Mucosa of descending colon (tissue), 3 donors: ENCODE data around the gene PEX10. TPM values are rescaled to one million over a fixed set of nuclear protein-coding genes. Genes with fewer than 3 reads are reported as not detected.

Source experiments
- ATAC-seq: fragments of 200-7000 bp; cut with Tn5 transposase; one replicate; pipeline ENCODE4 v1.9.1; 2020; ENCODE audit warnings: mild to moderate bottlenecking, moderate library complexity
- DNase-seq, 3 donors: peaks; one replicate each; pipeline ENCODE4 v3.0.0-alpha.2; 2020
- H3K36me3 ChIP-seq: fragments of 200-600 bp; one replicate; pipeline ENCODE4 v1.8.0; 2021; ENCODE audit warnings: low read depth, mild to moderate bottlenecking
- H3K4me1 ChIP-seq: fragments of 200-600 bp; one replicate; pipeline ENCODE4 v1.8.0; 2021; ENCODE audit warnings: low read depth, mild to moderate bottlenecking
- H3K4me3 ChIP-seq: fragments of 200-600 bp; one replicate; pipeline ENCODE4 v1.8.0; 2021; ENCODE audit warnings: mild to moderate bottlenecking
- H3K9me3 ChIP-seq: fragments of 200-600 bp; one replicate; pipeline ENCODE4 v1.8.0; 2021; ENCODE audit warnings: mild to moderate bottlenecking
- intact Hi-C, 2 donors: fragments of 100-400 bp; cut with DNase I in 1 of 2; cut with micrococcal nuclease in 1 of 2; formaldehyde crosslinking; loops; one replicate each; pipeline versions ENCODE4 v1.11.0 to v1.11.1; 2022; cut with DNase I, micrococcal nuclease
- total RNA-seq, 3 donors: library from RNA; stranded (reverse); fragmentation: NEBNext Ultra II Directional in 2 of 3; extraction: Animal tissue kit (Norgen Biotek cat#: 25700) in 2 of 3; gene quantifications; one replicate each; pipeline versions ENCODE4 v1.2.1 to v1.2.4, GENCODE V29; 2021 to 2023
- TF ChIP-seq, protein P1 (sequence below): fragments of 200-600 bp; IDR thresholded peaks from one replicate; pipeline ENCODE4 v1.8.0; 2022; ENCODE audit warnings: antibody characterized with exemption, mild to moderate bottlenecking
- donor health status: DM: no; HTN: no; CAD: no; lungs with moderate emphysema.
- donor health status: DM: no; HTN: no; CAD: no.
- donor health status: DM: no; HTN: yes; CAD: no.

The PEX10 gene
- total RNA-seq, 3 donors from 2014 or later = 13.4 to 20.4 (median 18.4) TPM

GRCh38 chr1:2457444-2457843 lies 45.1 kb upstream of the PEX10 start:
- no peak for DNase-seq
- H3K4me1 ChIP-seq = no peaks in the 10 kb centered on the region
- TF ChIP-seq, protein P1, sequence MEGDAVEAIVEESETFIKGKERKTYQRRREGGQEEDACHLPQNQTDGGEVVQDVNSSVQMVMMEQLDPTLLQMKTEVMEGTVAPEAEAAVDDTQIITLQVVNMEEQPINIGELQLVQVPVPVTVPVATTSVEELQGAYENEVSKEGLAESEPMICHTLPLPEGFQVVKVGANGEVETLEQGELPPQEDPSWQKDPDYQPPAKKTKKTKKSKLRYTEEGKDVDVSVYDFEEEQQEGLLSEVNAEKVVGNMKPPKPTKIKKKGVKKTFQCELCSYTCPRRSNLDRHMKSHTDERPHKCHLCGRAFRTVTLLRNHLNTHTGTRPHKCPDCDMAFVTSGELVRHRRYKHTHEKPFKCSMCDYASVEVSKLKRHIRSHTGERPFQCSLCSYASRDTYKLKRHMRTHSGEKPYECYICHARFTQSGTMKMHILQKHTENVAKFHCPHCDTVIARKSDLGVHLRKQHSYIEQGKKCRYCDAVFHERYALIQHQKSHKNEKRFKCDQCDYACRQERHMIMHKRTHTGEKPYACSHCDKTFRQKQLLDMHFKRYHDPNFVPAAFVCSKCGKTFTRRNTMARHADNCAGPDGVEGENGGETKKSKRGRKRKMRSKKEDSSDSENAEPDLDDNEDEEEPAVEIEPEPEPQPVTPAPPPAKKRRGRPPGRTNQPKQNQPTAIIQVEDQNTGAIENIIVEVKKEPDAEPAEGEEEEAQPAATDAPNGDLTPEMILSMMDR = no peak
- ATAC-seq = no peak
- no peak overlapping the region for H3K4me3 ChIP-seq
- intact Hi-C loops = no loop called here
- H3K9me3 ChIP-seq = no peaks in the 10 kb centered on the region
- no peaks in the 10 kb centered on the region for H3K36me3 ChIP-seq

GRCh38 chr1:2455757-2456156 lies 43.4 kb upstream of the PEX10 start:
- TF ChIP-seq, protein P1 = no peak
- Histone ChIP-seq H3K36me3 (no peaks in the 10 kb centered on the region), H3K4me1 (no peaks in the 10 kb centered on the region), H3K9me3 (no peaks in the 10 kb centered on the region), H3K4me3 (no peak overlapping the region)
- intact Hi-C loops = no loop called here
- DNase-seq (no peak), ATAC-seq (no peak)

DNA sequence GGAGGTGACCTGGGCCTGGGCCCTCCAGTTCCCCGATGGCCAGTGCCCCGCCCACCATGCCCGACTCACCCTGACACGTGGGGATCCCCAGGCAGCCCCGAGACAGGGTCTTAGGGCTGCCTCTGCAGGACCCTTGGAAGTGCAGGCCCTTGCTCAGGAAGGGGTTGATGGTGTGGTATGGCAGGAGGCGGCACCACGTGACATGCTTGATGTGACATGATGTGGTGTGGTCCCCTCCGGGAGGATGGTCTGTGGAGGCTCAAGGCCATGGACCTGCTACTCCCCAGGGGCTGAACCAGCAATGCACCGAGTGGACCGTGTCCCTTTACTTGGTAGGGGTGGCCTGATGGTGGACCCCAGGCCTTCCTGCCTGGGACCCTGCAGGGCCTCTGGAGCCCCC lies 41.9 kb upstream of the PEX10 start:
- H3K4me3 ChIP-seq = no peak overlapping the region
- intact Hi-C loops = no loop called here
- H3K9me3 ChIP-seq = no peaks in the 10 kb centered on the region
- DNase-seq (no peak), ATAC-seq (no peak)
- TF ChIP-seq, protein P1 = no peak
- H3K4me1 ChIP-seq = no peaks in the 10 kb centered on the region
- H3K36me3 ChIP-seq = no peaks in the 10 kb centered on the region

DNA sequence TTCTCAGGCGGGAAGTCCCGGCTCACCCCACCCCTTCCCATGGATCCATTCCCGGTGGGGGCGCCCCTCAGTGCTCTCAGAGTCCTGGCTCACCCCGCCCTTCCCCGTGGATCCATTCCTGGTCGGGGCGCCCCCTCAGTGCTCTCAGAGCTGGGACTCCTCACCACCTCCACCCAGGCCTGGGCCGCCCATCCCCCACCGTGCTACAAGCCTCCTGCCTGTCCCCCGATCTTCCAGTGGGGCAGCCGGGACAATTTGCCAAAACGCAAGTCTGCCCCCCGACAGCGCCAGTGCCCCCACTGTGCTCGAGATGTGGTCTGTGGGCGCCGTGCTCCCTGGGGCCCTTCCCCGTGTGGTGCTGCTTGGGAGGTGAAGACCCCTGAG lies 40.6 kb upstream of the PEX10 start:
- H3K9me3 ChIP-seq = no peaks in the 10 kb centered on the region
- ATAC-seq = no peak
- no peak overlapping the region for H3K4me3 ChIP-seq
- TF ChIP-seq, protein P1 = no peak
- DNase-seq = no peak
- intact Hi-C loops = no loop called here
- H3K4me1 ChIP-seq = no peaks in the 10 kb centered on the region
- no peaks in the 10 kb centered on the region for H3K36me3 ChIP-seq

DNA sequence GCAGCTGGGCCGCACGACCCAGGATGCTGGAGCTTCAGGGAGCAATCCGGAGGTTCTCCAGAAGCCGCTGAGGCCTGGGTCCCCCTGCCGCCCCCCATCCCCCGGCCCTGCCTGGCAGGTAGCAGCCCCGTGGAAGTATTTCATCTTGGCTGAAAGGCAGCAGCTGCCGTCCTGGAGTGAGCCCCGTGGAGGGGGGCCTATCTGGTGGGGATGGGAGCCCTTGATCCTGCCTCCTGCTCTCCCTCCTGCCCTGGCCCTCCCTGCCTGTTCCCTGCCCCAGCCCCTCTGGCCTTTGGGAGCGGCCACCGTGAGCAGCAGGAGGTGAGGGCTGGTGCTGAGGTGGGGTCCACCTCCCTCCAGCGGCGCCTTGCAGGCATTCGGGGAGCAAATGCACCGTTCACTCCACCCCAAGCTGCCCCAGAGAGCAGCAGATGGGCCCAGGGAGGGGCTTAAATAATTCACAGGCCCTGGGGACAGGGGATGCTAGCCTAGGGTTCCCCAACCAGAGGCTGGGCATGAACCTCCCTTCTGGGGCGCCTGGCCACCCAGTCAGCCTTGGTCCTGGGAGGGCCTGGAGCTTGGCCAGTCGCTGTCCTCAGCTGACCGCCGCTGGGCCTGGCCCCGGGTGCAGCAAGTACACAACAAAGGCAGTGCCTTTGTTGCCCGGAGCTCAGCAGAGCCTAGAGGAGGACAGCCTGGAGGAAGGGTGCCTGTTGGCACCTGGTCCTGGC lies 40.0 kb upstream of the PEX10 start:
- no peaks in the 10 kb centered on the region for H3K9me3 ChIP-seq
- DNase-seq = no peak
- TF ChIP-seq, protein P1 = no peak
- intact Hi-C loops = no loop called here
- no peaks in the 10 kb centered on the region for H3K36me3 ChIP-seq
- H3K4me3 ChIP-seq = no peak overlapping the region
- ATAC-seq = no peak
- H3K4me1 ChIP-seq = no peaks in the 10 kb centered on the region

DNA sequence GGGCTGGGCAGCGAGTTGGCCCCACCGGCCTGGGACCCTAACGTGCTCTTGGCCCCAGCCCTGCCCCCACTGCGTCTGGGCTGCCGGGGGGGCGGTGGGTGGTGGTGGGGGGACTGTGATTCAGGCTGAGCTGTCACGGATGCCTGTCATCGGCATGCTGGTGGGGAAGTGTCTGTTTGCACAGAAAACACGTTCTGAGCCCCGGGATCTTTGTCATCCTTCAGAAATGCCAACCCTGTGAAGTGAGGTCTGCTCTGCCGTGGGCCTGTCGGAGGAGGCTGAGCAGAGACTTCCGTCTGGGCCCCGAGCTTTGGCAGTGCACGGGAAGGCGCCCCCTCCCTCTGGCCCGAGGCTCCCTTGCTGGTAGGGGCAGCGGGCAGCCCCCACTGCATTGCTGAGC lies 39.4 kb upstream of the PEX10 start:
- Histone ChIP-seq H3K4me1 (no peaks in the 10 kb centered on the region), H3K4me3 (no peak overlapping the region), H3K9me3 (no peaks in the 10 kb centered on the region), H3K36me3 (no peaks in the 10 kb centered on the region)
- intact Hi-C loops = no loop called here
- ATAC-seq (no peak), DNase-seq (no peak)
- TF ChIP-seq, protein P1 = no peak
